ENCODE measurements around the gene DMXL2. TPM values are rescaled to one million over a fixed set of nuclear protein-coding genes. Genes with fewer than 3 reads are reported as not detected.
"Not testable (repeated sequence)": the region's sequence is repeated elsewhere in the genome, so short reads cannot be mapped to it uniquely, and the experiment has no call there.

The DMXL2 gene
- polyA plus RNA-seq, 4 donors, result 47.3 to 95.7 (median 55.9) TPM

GRCh38 chr15:51577636-51578304 lies 44.8 kb downstream of the DMXL2 start:
- no peak for DNase-seq (ENCODE audit: low read depth in 4 of 4, low spot score in 3 of 4)

GRCh38 chr15:51576911-51577500 lies 45.6 kb downstream of the DMXL2 start:
- DNase-seq (ENCODE audit: low read depth in 4 of 4, low spot score in 3 of 4), result no peak

DNA sequence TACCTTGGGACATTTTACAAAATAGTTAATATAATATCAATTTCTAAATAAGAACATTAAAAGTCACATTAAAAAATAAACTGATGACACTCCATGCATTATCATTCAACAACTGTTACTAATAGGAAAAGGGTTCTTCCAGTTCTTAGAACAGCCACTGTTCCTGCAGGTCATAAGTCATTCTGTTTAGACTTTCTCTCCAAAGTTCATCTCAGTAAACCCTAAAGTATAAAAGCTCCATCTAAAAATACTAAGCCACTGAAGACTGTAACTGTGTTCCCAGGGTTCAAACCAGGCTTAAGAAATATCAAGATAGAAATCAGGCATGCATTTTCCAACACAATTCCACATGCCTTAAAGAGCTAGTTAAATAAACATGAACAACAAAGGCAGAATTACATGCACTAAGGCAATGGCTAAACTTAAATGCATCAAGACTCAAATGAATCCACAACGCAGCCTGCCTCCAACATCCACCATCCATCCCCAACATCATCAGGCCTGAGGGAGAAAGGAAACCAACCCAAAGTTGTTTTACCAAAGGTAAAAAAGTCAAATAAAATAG lies 46.2 kb downstream of the DMXL2 start:
- no peak for DNase-seq (ENCODE audit: low read depth in 4 of 4, low spot score in 3 of 4)

GRCh38 chr15:51575775-51576174 lies 46.8 kb downstream of the DMXL2 start:
- no peak for DNase-seq (ENCODE audit: low read depth in 4 of 4, low spot score in 3 of 4)

- not testable (repeated sequence) for DNase-seq (ENCODE audit: low read depth in 4 of 4, low spot score in 3 of 4)
These were observed 49.2 kb downstream of the DMXL2 start for GRCh38 chr15:51573352-51573751.

GRCh38 chr15:51568939-51569784 lies 53.4 kb downstream of the DMXL2 start:
- DNase-seq (ENCODE audit: low read depth in 4 of 4, low spot score in 3 of 4), result not testable (repeated sequence)

DNA sequence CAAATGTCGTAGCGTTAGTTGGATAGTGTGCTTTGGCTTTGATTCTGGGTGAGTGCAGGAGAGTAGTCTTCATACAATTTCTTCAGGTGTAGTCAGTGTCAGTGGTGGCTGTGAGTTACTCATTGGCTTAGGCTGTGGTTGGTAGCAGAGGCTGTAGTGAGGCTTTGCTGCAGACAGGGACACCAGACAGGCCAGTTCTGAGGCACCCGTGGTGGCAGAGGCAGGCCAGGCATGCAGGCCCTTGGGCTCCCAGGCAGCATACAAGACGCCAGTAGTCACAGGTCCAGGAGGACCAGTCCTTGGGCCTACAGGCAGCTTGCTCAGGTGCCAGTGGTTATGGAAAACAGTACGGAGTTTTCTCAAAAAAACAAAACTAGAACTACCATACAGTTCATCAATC lies 61.3 kb downstream of the DMXL2 start:
- no peak for DNase-seq (ENCODE audit: low read depth in 4 of 4, low spot score in 3 of 4)

DNA sequence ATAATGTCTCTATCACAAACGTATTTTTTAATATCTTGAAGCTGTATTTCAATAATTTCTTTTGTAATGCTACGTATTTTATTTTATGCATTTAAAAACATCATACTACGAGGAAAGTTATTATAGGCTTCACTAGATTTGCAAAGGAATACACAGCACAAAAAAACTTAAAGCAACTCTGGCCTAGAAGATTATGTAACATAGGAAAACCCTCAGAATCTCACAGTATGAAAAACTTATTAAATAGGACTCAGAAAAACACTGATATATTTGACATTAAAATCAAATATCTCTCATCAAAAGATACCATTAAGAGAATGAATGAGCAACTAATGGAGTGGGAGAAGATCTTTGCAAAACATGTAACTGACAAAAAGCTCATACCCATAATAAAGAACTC lies 63.7 kb downstream of the DMXL2 start:
- DNase-seq (ENCODE audit: low read depth in 4 of 4, low spot score in 3 of 4), result no peak

GRCh38 chr15:51558411-51558810 lies 64.2 kb downstream of the DMXL2 start:
- DNase-seq (ENCODE audit: low read depth in 4 of 4, low spot score in 3 of 4), result no peak

- no peak for DNase-seq (ENCODE audit: low read depth in 4 of 4, low spot score in 3 of 4)
These were observed 71.7 kb downstream of the DMXL2 start for GRCh38 chr15:51550841-51551240.

- DNase-seq (ENCODE audit: low read depth in 4 of 4, low spot score in 3 of 4), result no peak
These were observed 74.9 kb downstream of the DMXL2 start for GRCh38 chr15:51547656-51548055.

DNA sequence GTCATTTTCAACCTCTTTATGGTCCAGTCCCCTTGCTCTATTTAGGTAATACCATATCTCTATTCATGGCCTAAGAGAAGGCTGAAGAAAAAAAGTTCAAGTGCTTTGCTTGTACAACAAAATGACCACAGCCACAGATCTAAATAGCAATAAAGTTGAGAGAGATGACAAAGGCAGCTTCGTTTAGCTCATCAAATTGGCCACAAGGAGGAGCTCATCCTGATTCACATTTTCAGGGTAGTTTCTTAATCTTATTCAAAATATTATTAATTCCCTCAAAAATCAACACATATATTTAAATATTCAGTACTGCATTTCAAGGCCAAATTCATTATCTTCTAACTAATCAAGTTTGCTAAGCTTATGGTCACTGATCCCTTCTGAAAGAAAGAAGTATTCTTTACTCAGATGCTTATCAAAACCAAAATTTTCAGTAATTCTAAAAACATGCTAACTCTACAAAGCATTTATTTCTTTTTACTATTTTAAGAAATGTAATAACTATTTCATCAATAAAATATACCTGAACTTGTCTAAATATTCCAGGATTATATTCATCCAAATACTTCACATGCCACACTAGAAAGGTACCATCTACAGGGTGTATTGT lies 85.5 kb downstream of the DMXL2 start:
- DNase-seq (ENCODE audit: low read depth in 4 of 4, low spot score in 3 of 4), result no peak

DNA sequence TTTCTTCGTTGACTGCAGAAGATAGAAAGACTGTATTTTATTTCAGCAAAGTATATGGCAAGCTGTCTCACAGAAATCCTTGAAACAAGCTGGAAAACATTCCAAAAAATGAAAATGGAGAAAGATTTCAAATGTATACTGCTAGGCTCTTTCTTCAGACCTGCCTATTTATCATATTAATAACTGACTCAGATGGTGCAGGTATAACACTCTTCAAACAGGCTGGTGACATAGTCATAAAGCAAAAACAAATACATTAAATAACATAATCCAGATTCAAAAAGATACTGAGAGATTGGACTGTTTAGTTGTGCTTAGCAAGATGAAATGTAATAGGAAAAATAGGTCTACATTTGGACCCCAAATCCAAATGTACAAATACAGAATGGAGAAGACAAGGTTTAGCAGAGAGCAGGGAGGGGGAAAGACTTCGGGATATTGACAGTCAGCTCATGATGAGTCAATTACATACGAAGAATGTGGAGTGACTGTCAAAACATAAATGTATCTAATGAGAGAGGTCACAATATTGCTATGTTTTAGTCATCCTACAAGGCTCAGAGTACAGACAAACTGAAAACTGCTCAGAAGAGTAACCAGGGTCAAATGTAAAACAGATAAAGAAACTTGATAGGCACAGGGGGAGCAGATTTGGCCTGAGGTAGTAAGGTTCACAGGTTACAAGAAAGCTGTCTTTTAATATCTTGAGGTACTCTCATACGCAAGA lies 88.7 kb downstream of the DMXL2 start:
- DNase-seq (ENCODE audit: low read depth in 4 of 4, low spot score in 3 of 4), result no peak

DNA sequence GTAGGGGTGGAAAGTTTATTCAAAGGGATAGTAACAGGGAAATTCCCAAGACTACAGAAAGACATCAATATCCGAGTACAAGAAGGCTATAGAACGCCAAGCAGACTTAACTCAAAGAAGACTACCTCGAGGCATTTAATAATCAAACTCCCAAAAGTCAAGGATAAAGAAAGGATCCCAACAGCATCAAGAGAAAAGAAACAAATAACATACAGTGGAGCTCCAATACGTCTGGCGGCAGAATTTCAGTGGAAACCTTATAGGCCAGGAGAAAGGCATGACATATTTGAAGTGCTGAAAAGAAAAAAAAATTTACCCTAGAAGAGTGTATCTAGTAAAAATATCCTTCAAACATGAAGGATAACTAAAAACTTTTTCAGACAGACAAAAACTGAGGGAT lies 95.6 kb downstream of the DMXL2 start:
- no peak for DNase-seq (ENCODE audit: low read depth in 4 of 4, low spot score in 3 of 4)

DNA sequence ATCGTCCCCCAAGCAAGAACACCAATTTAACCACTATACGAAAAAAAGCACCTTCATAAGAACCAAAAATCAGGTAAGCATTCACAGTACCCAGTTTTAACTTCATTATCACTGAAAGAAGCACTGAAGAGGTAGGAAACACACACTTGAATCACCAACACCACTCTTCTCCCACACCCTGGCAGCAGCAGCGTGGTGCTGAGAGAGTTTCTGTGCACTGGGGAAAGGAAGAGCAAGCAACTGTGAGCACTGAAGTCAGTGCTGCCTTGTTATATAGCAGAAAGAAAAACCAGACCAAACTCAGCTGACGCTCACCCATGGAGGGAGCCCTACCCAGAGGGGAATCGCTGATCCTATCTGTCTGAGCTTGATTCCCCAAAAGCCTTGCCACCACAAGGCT lies 98.2 kb downstream of the DMXL2 start:
- DNase-seq (ENCODE audit: low read depth in 4 of 4, low spot score in 3 of 4), result no peak

- no peak for DNase-seq (ENCODE audit: low read depth in 4 of 4, low spot score in 3 of 4)
These were observed 106.3 kb downstream of the DMXL2 start for GRCh38 chr15:51516291-51516690.

- DNase-seq (ENCODE audit: low read depth in 4 of 4, low spot score in 3 of 4), result no peak
These were observed 117.3 kb downstream of the DMXL2 start for GRCh38 chr15:51505251-51505650.

DNA sequence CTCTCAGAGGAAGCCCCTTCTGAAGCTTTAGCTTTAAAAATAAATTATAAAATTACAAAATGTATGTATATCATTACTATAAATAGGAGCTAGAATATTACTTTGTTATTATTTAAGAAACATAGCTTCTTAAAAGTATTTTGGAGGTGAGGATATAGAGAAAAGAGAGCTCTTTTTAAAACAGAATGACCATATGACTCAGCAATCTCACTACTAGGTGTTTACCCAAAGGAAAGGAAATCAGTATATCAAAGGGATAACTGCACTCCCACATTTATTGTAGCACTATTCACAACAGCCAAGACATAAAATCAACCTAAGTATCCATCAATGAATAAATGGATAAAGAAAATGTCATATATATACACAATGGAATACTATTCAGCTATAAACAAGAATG lies 119.6 kb downstream of the DMXL2 start:
- no peak for DNase-seq (ENCODE audit: low read depth in 4 of 4, low spot score in 3 of 4)

DNA sequence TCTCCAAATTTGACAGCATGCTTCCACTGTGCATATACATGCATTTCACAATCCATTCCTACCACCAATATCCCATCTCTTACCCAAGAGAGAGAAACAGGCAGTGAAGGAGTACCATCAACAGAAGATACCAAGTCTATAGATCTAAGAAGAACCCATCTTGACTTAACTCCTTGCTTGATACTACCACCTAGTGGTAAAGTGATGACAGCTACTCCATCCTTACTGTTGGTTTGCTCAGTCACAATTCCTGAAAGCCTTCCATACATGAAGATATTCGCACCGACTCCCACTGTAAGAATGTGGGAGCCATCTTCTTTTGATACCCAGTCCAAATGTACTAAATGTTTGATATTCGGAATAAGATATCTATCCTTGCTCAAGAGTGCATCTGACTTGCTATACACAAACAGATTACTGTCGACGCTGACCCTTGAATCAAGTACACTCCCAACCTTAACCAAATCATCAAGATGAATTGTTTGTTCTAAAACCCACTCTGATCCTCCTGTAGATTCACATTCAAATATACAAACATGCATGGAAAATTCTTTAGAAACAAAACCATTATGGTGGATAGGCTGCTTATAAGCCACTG lies 123.1 kb downstream of the DMXL2 start:
- no peak for DNase-seq (ENCODE audit: low read depth in 4 of 4, low spot score in 3 of 4)

DNA sequence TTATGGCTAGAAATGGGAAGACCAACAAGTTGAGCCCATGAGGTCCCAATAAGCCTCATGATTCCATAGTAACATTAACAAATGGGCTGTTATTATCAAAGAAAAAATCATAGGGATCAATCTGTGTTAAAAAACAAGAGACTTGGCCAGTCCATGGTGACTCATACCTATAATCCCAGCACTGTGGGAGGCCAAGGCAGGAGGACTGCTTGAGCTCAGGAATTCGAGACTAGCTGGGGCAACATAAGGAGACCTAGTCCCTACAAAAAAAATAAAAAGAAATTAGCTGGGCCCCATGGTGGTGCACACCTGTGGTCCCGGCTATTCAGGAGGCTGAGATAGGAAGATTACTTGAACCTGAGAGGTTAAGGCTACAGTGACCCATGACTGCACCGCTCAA lies 124.8 kb downstream of the DMXL2 start:
- no peak for DNase-seq (ENCODE audit: low read depth in 4 of 4, low spot score in 3 of 4)

Data from left renal pelvis (tissue), 4 donors.